Cardiac fibroblast (primary cell): ENCODE results near the gene ZFP62.
A peak's percentile ranks its signal among the peaks of the same experiment; 100 is the strongest.

ENCODE experiments used
- DNase-seq, 2 donors: peaks; one replicate each; pipeline versions ENCODE4 v3.0.0 to v3.0.0-alpha.2; 2010; ENCODE audit warnings: low read depth in 2 of 2
- H3K4me3 ChIP-seq, 2 donors: replicated peaks in 1 of 2; 1 replicate in 1 of 2; 2 replicates in 1 of 2; pipeline ENCODE4 v1.5.1; 2011; ENCODE audit warnings: low read depth in 2 of 2, low read length in 2 of 2, mild to moderate bottlenecking in 2 of 2, moderate library complexity in 1 of 2
- CTCF ChIP-seq: IDR thresholded peaks from one replicate; pipeline ENCODE4 v1.5.1; 2011; ENCODE audit warnings: low read depth, mild to moderate bottlenecking, low read length, inconsistent platforms

Gene ZFP62

GRCh38 chr5:180804129-180804618 is 56.9 kb downstream of the ZFP62 start:
- no peak for DNase-seq

GRCh38 chr5:180803181-180804128 is 57.6 kb downstream of the ZFP62 start:
- no peak for TF ChIP-seq CTCF
- peak in 1 of 2 donors; percentile 32 for DNase-seq
- peak overlapping the region; percentile 39 to 96 for H3K4me3 ChIP-seq

More at GRCh38 chr5:180804129-180804618, 56.9 kb downstream of the ZFP62 start:
- no peak for TF ChIP-seq CTCF
- H3K4me3 ChIP-seq = no peak overlapping the region

- peak; percentile 88 to 92 for DNase-seq
- no peak for TF ChIP-seq CTCF
- peak within 1 kb of the TSS; percentile 88 to 96 for H3K4me3 ChIP-seq
Measured at GRCh38 chr5:180802325-180803180, 58.5 kb downstream of the ZFP62 start, which contains the start of gene MGAT1. MGAT1 (minus strand) TSS chr5:180802806; CDS start chr5:180792971, 9,835 bp downstream.

- peak overlapping the region; percentile 88 to 96 for H3K4me3 ChIP-seq
- no peak for TF ChIP-seq CTCF
- DNase-seq = no peak
Measured at GRCh38 chr5:180801596-180802324, 59.3 kb downstream of the ZFP62 start.

GRCh38 chr5:180799902-180800801 is 60.9 kb downstream of the ZFP62 start:
- DNase-seq = peak; percentile 52 to 82
- peak; percentile 13 for TF ChIP-seq CTCF
- no peak overlapping the region for H3K4me3 ChIP-seq
